HCT116 (cell line): ENCODE measurements around the gene PRELP. TPM values are rescaled to one million over a fixed set of nuclear protein-coding genes. Genes with fewer than 3 reads are reported as not detected.

Source experiments
- ATAC-seq: fragments of 200-7000 bp; cut with Tn5 transposase; 2 replicates; pipeline ENCODE4 v1.9.1; 2020; ENCODE audit warnings: mild to moderate bottlenecking, moderate library complexity
- BruUV-seq: library from RNA; stranded (reverse); fragments of 400-500 nt; replicated peaks from 2 replicates; lab custom pipeline; 2021; lab: Mats Ljungman, UMichigan
- CTCF ChIA-PET: fragments of 300-600 bp; sonication (Branson Sonifier 250); formaldehyde crosslinking; loops from one replicate; lab custom pipeline; 2021; ENCODE audit warnings: antibody characterized with exemption; lab: Charles Lee
- POLR2A ChIA-PET: fragments of 300-600, 350-600 bp; sonication (Branson Sonifier 250); formaldehyde crosslinking; loops from one replicate; lab custom pipeline; 2021; ENCODE audit warnings: antibody characterized with exemption; lab: Charles Lee
- RAD21 ChIA-PET, 2 experiments: fragments of 300-600 bp; sonication (Branson Sonifier 250); formaldehyde crosslinking; loops; one replicate each; lab custom pipeline; 2023; ENCODE audit warnings: low total read pairs in 2 of 2; ENCODE audit not compliant: uncharacterized antibody in 2 of 2, unreplicated experiment in 2 of 2, low non-redundant PET in 1 of 2; lab: Charles Lee
- DNase-seq: peaks from one replicate; pipeline ENCODE4 v3.0.0-alpha.2; 2010; ENCODE audit warnings: low read depth, low spot score
- H2AFZ ChIP-seq: fragments of 200-600 bp; shearing (Covaris generic), sonication (generic); 2 replicates; pipeline ENCODE4 v1.6.1; 2017; ENCODE audit warnings: low read depth, mixed run types, mixed read lengths, antibody characterized with exemption, low read length; ENCODE audit not compliant: poor library complexity, severe bottlenecking
- H3K27ac ChIP-seq: 2 replicates; pipeline ENCODE4 v1.5.1; 2012; ENCODE audit warnings: low read depth, low read length
- H3K27me3 ChIP-seq: fragments of 200-600 bp; sonication (generic); 2 replicates; pipeline ENCODE4 v1.6.1; 2016; ENCODE audit warnings: mixed run types, low read length, mixed read lengths; ENCODE audit not compliant: insufficient read depth
- H3K36me3 ChIP-seq, 2 experiments: fragments of 200-500 bp in 1 of 2; fragments of 200-600 bp in 1 of 2; sonication (Bioruptor generic) in 1 of 2; sonication (generic) in 1 of 2; 2 replicates each; pipeline versions ENCODE4 v1.5.1 to v1.6.1; 2014 to 2016; ENCODE audit warnings: low read length in 2 of 2, inconsistent platforms in 1 of 2, mixed read lengths in 1 of 2, mixed run types in 1 of 2; ENCODE audit not compliant: insufficient read depth in 2 of 2, control insufficient read depth in 1 of 2
- H3K4me1 ChIP-seq, 2 experiments: fragments of 200-600 bp in 1 of 2; sonication (generic) in 1 of 2; 2 replicates each; pipeline versions ENCODE4 v1.5.1 to v1.6.1; 2012 to 2017; ENCODE audit warnings: low read length in 2 of 2, inconsistent platforms in 1 of 2, mild to moderate bottlenecking in 1 of 2, mixed read lengths in 1 of 2, mixed run types in 1 of 2, moderate library complexity in 1 of 2; ENCODE audit not compliant: insufficient read depth in 2 of 2, control insufficient read depth in 1 of 2
- H3K4me2 ChIP-seq: fragments of 200-600 bp; sonication (generic); 2 replicates; pipeline ENCODE4 v1.6.1; 2017; ENCODE audit warnings: mixed run types, low read length, mixed read lengths
- H3K4me3 ChIP-seq, 2 experiments: fragments of 200-600 bp in 1 of 2; sonication (generic) in 1 of 2; replicated peaks in 1 of 2; 2 replicates each; pipeline ENCODE4 v1.5.1; 2011 to 2016; ENCODE audit warnings: low read length in 2 of 2, control low read depth in 1 of 2, low read depth in 1 of 2, mild to moderate bottlenecking in 1 of 2, mixed read lengths in 1 of 2, mixed run types in 1 of 2
- H3K79me2 ChIP-seq: fragments of 200-600 bp; sonication (generic); 2 replicates; pipeline ENCODE4 v1.6.1; 2017; ENCODE audit warnings: mild to moderate bottlenecking, mixed run types, low read length, moderate library complexity, mixed read lengths; ENCODE audit not compliant: insufficient read depth
- H3K9ac ChIP-seq: fragments of 200-600 bp; sonication (generic); 2 replicates; pipeline ENCODE4 v1.6.1; 2016; ENCODE audit warnings: low read length, mixed read lengths
- H3K9me2 ChIP-seq: fragments of 200-600 bp; sonication (generic), shearing (Covaris generic); 2 replicates; pipeline ENCODE4 v1.6.1; 2017; ENCODE audit warnings: mixed run types, mild to moderate bottlenecking, moderate library complexity; ENCODE audit not compliant: insufficient read depth
- H3K9me3 ChIP-seq, 2 experiments: fragments of 200-500 bp in 1 of 2; fragments of 200-600 bp in 1 of 2; sonication (Bioruptor generic) in 1 of 2; sonication (generic) in 1 of 2; 2 replicates each; pipeline ENCODE4 v1.6.1; 2014 to 2017; ENCODE audit warnings: low read length in 2 of 2, mixed read lengths in 2 of 2, inconsistent platforms in 1 of 2, low read depth in 1 of 2, mild to moderate bottlenecking in 1 of 2, mixed run types in 1 of 2, moderate library complexity in 1 of 2; ENCODE audit not compliant: control insufficient read depth in 1 of 2, insufficient read depth in 1 of 2
- H4K20me1 ChIP-seq: fragments of 200-600 bp; sonication (generic), shearing (Covaris generic); 2 replicates; pipeline ENCODE4 v1.6.1; 2017; ENCODE audit warnings: mixed run types, mild to moderate bottlenecking, moderate library complexity; ENCODE audit not compliant: insufficient read depth
- CBX3 ChIP-seq: IDR thresholded peaks from 2 replicates; pipeline ENCODE4 v1.6.1; 2012; ENCODE audit warnings: low read depth
- CEBPB ChIP-seq: IDR thresholded peaks from 2 replicates; pipeline ENCODE4 v1.6.1; 2012; ENCODE audit warnings: low read depth
- EZH2phosphoT487 ChIP-seq: fragments of 200-600 bp; IDR thresholded peaks from 2 replicates; pipeline ENCODE4 v1.6.1; 2018; ENCODE audit warnings: antibody characterized with exemption, borderline replicate concordance
- FOSL1 ChIP-seq: IDR thresholded peaks from 2 replicates; pipeline ENCODE4 v1.6.1; 2012; ENCODE audit warnings: low read depth
- JUND ChIP-seq: IDR thresholded peaks from 2 replicates; pipeline ENCODE4 v1.6.1; 2012
- POLR2A ChIP-seq: IDR thresholded peaks from 2 replicates; pipeline ENCODE4 v1.7.0; 2011; ENCODE audit warnings: borderline replicate concordance; ENCODE audit not compliant: insufficient read depth, insufficient read length; ENCODE audit errors: extremely low read depth
- POLR2AphosphoS5 ChIP-seq: IDR thresholded peaks from 2 replicates; pipeline ENCODE4 v1.6.1; 2011; ENCODE audit warnings: mild to moderate bottlenecking, low read depth, low read length, moderate library complexity
- RAD21 ChIP-seq: IDR thresholded peaks from 2 replicates; pipeline ENCODE4 v1.6.1; 2012; ENCODE audit warnings: low read depth, mild to moderate bottlenecking
- SIN3A ChIP-seq: IDR thresholded peaks from 2 replicates; pipeline ENCODE4 v1.6.1; 2012; ENCODE audit warnings: low read depth
- SP1 ChIP-seq: IDR thresholded peaks from 2 replicates; pipeline ENCODE4 v1.6.1; 2012; ENCODE audit warnings: low read depth
- SRF ChIP-seq: IDR thresholded peaks from 2 replicates; pipeline ENCODE4 v1.6.1; 2012; ENCODE audit warnings: low read depth
- TCF7L2 ChIP-seq: IDR thresholded peaks from 2 replicates; pipeline ENCODE4 v1.7.0; 2011; ENCODE audit warnings: borderline replicate concordance, inconsistent platforms; ENCODE audit not compliant: insufficient read depth, insufficient read length; ENCODE audit errors: extremely low read depth
- YY1 ChIP-seq: IDR thresholded peaks from 2 replicates; pipeline ENCODE4 v1.6.1; 2011; ENCODE audit warnings: low read length, low read depth, moderate library complexity, mild to moderate bottlenecking; ENCODE audit not compliant: insufficient replicate concordance; ENCODE audit errors: extremely low read depth
- ZBTB33 ChIP-seq: IDR thresholded peaks from 2 replicates; pipeline ENCODE4 v1.6.1; 2011; ENCODE audit warnings: mild to moderate bottlenecking, low read length, moderate library complexity; ENCODE audit not compliant: insufficient replicate concordance; ENCODE audit errors: extremely low read depth
- ZNF274 ChIP-seq: fragments of 200-500 bp; sonication (Bioruptor generic); IDR thresholded peaks from 2 replicates; pipeline ENCODE4 v1.6.1; 2014; ENCODE audit warnings: mild to moderate bottlenecking, low read depth, low read length, inconsistent platforms
- intact Hi-C: fragments of 100-400 bp; cut with micrococcal nuclease; formaldehyde crosslinking; loops from 2 replicates; pipeline ENCODE4 v1.10.0; 2022
- total RNA-seq: library from RNA; stranded (reverse); gene quantifications from one replicate; pipeline ENCODE4 v1.2.1, GENCODE V29; 2021; ENCODE audit not compliant: unreplicated experiment
- TF ChIP-seq, protein P1 (sequence below): IDR thresholded peaks from 2 replicates; pipeline ENCODE4 v1.6.1; 2012; ENCODE audit warnings: low read depth
- TF ChIP-seq, protein P2 (sequence below): IDR thresholded peaks from 2 replicates; pipeline ENCODE4 v1.6.1; 2012

PRELP gene
- total RNA-seq, 1 experiment from 2014 or later = 0.10 TPM

GRCh38 chr1:203461717-203462116, 13.9 kb upstream of the PRELP start:
- no peaks in the 10 kb centered on the region for H3K4me1 ChIP-seq
- TF ChIP-seq ZBTB33 (no peak), POLR2AphosphoS5 (no peak), CEBPB (no peak), RAD21 (no peak), YY1 (no peak), JUND (no peak), TCF7L2 (no peak), SRF (no peak), CBX3 (no peak), EZH2phosphoT487 (no peak), ZNF274 (no peak), FOSL1 (no peak), SP1 (no peak), SIN3A (no peak), POLR2A (no peak)
- TF ChIP-seq, protein P1, sequence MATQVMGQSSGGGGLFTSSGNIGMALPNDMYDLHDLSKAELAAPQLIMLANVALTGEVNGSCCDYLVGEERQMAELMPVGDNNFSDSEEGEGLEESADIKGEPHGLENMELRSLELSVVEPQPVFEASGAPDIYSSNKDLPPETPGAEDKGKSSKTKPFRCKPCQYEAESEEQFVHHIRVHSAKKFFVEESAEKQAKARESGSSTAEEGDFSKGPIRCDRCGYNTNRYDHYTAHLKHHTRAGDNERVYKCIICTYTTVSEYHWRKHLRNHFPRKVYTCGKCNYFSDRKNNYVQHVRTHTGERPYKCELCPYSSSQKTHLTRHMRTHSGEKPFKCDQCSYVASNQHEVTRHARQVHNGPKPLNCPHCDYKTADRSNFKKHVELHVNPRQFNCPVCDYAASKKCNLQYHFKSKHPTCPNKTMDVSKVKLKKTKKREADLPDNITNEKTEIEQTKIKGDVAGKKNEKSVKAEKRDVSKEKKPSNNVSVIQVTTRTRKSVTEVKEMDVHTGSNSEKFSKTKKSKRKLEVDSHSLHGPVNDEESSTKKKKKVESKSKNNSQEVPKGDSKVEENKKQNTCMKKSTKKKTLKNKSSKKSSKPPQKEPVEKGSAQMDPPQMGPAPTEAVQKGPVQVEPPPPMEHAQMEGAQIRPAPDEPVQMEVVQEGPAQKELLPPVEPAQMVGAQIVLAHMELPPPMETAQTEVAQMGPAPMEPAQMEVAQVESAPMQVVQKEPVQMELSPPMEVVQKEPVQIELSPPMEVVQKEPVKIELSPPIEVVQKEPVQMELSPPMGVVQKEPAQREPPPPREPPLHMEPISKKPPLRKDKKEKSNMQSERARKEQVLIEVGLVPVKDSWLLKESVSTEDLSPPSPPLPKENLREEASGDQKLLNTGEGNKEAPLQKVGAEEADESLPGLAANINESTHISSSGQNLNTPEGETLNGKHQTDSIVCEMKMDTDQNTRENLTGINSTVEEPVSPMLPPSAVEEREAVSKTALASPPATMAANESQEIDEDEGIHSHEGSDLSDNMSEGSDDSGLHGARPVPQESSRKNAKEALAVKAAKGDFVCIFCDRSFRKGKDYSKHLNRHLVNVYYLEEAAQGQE = no peak
- TF ChIP-seq, protein P2, sequence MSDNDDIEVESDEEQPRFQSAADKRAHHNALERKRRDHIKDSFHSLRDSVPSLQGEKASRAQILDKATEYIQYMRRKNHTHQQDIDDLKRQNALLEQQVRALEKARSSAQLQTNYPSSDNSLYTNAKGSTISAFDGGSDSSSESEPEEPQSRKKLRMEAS = no peak
- POLR2A ChIA-PET = no interaction called here
- ATAC-seq (no peak), DNase-seq (no peak)
- no peaks in the 10 kb centered on the region for H3K79me2 ChIP-seq
- H3K4me3 ChIP-seq = no peak overlapping the region
- 0 out of 2 replicates have a peak, but pooled peaks cover 3% of the 10 kb centered on the region for H3K27me3 ChIP-seq
- RAD21 ChIA-PET = no interaction called here
- no peaks in the 10 kb centered on the region for H3K36me3 ChIP-seq
- CTCF ChIA-PET = no interaction called here
- H3K9me2 ChIP-seq = no peaks in the 10 kb centered on the region
- H3K4me2 ChIP-seq = no peak overlapping the region
- no peak overlapping the region for H2AFZ ChIP-seq
- H4K20me1 ChIP-seq = no peaks in the 10 kb centered on the region
- no peaks in the 10 kb centered on the region for H3K9me3 ChIP-seq
- H3K27ac ChIP-seq = no peak overlapping the region
- BruUV-seq = no TSS peak
- intact Hi-C loops = no loop called here
- H3K9ac ChIP-seq = no peak overlapping the region
